HG03571 (cell line): ENCODE results near the gene TTC3.

Experiments used
- ATAC-seq: cut with Tn5 transposase; IDR thresholded peaks from one replicate; pipeline ENCODE4 v1.9.1; 2021; ENCODE audit not compliant: unreplicated experiment

Gene TTC3

GRCh38 chr21:37249112-37249904, 176.3 kb downstream of the TTC3 start:
- ATAC-seq, result no peak

- ATAC-seq, result no peak
Measured at GRCh38 chr21:37251294-37251634, 178.2 kb downstream of the TTC3 start.
